ENCODE data around the gene XRN2. TPM values are rescaled to one million over a fixed set of nuclear protein-coding genes. Genes with fewer than 3 reads are reported as not detected.

Gene XRN2
- total RNA-seq, 1 experiment from 2014 or later = 78.3 TPM

- ChIA-PET CTCF (no interaction called here), POLR2A (ENCODE audit: unreplicated experiment) (interaction anchor here (0.7 kb wide), 1 partner anchor 168 kb away, joined by 8 read pairs; no protein-coding TSS in a partner anchor)
- Histone ChIP-seq H4K20me1 (ENCODE audit: insufficient read depth) (no peaks in the 10 kb centered on the region), H3K79me2 (ENCODE audit: low read depth) (no peaks in the 10 kb centered on the region), H3K4me3 (no peak overlapping the region), H3K27ac (no peak overlapping the region), H3K4me2 (no peak overlapping the region), H3K9me2 (ENCODE audit: insufficient read depth) (no peaks in the 10 kb centered on the region), H2AFZ (no peak overlapping the region), H3K4me1 (replicated peaks; ENCODE audit: insufficient read depth) (no peaks in the 10 kb centered on the region), H3F3A (ENCODE audit: insufficient read depth, low read depth) (no peaks in the 10 kb centered on the region), H3K36me3 (ENCODE audit: low read depth) (no peaks in the 10 kb centered on the region), H3K27me3 (ENCODE audit: insufficient read depth, low read depth) (peaks cover 51% of the 10 kb centered on the region), H3K9me3 (ENCODE audit: insufficient read depth, low read depth) (0 out of 2 replicates have a peak, but pooled peaks cover under 1% of the 10 kb centered on the region)
- BruUV-seq (replicated peaks) = no TSS peak
- intact Hi-C loops (cut with micrococcal nuclease; ENCODE audit: unreplicated experiment) = no loop called here
- no peak for DNase-seq
- TF ChIP-seq CTCF (conservative IDR thresholded peaks at IDR 0.05) = no peak
- no peak for TF ChIP-seq EZH2 (IDR thresholded peaks at IDR 0.05; ENCODE audit: low read depth)
Measured at GRCh38 chr20:21272279-21272678, 30.9 kb upstream of the XRN2 start.

GRCh38 chr20:21272679-21273078 is 30.5 kb upstream of the XRN2 start:
- H3K36me3 ChIP-seq (ENCODE audit: low read depth) = no peaks in the 10 kb centered on the region
- peaks cover 47% of the 10 kb centered on the region for H3K27me3 ChIP-seq (ENCODE audit: insufficient read depth, low read depth)
- H3K79me2 ChIP-seq (ENCODE audit: low read depth) = no peaks in the 10 kb centered on the region
- H3K9me2 ChIP-seq (ENCODE audit: insufficient read depth) = no peaks in the 10 kb centered on the region
- intact Hi-C loops (cut with micrococcal nuclease; ENCODE audit: unreplicated experiment) = no loop called here
- H3K4me1 ChIP-seq (replicated peaks; ENCODE audit: insufficient read depth) = no peaks in the 10 kb centered on the region
- no peak overlapping the region for H3K4me3 ChIP-seq
- no peak overlapping the region for H3K4me2 ChIP-seq
- POLR2A ChIA-PET (ENCODE audit: unreplicated experiment) = no interaction called here
- CTCF ChIA-PET = no interaction called here
- H3F3A ChIP-seq (ENCODE audit: insufficient read depth, low read depth) = no peaks in the 10 kb centered on the region
- no TSS peak for BruUV-seq (replicated peaks)
- H3K9me3 ChIP-seq (ENCODE audit: insufficient read depth, low read depth) = no peaks in the 10 kb centered on the region
- TF ChIP-seq EZH2 (IDR thresholded peaks at IDR 0.05; ENCODE audit: low read depth) (no peak), CTCF (conservative IDR thresholded peaks at IDR 0.05) (no peak)
- no peaks in the 10 kb centered on the region for H4K20me1 ChIP-seq (ENCODE audit: insufficient read depth)
- H2AFZ ChIP-seq = no peak overlapping the region
- DNase-seq = no peak
- H3K27ac ChIP-seq = no peak overlapping the region

- no peak overlapping the region for H2AFZ ChIP-seq
- H3K4me1 ChIP-seq (replicated peaks; ENCODE audit: insufficient read depth) = no peaks in the 10 kb centered on the region
- no peaks in the 10 kb centered on the region for H3K79me2 ChIP-seq (ENCODE audit: low read depth)
- DNase-seq = no peak
- peaks cover 35% of the 10 kb centered on the region for H3K27me3 ChIP-seq (ENCODE audit: insufficient read depth, low read depth)
- CTCF ChIA-PET = no interaction called here
- H3K4me3 ChIP-seq = no peak overlapping the region
- intact Hi-C loops (cut with micrococcal nuclease; ENCODE audit: unreplicated experiment) = no loop called here
- H3K4me2 ChIP-seq = no peak overlapping the region
- H4K20me1 ChIP-seq (ENCODE audit: insufficient read depth) = no peaks in the 10 kb centered on the region
- POLR2A ChIA-PET (ENCODE audit: unreplicated experiment) = no interaction called here
- no peaks in the 10 kb centered on the region for H3K9me3 ChIP-seq (ENCODE audit: insufficient read depth, low read depth)
- no TSS peak for BruUV-seq (replicated peaks)
- H3K27ac ChIP-seq = no peak overlapping the region
- no peaks in the 10 kb centered on the region for H3K9me2 ChIP-seq (ENCODE audit: insufficient read depth)
- no peaks in the 10 kb centered on the region for H3F3A ChIP-seq (ENCODE audit: insufficient read depth, low read depth)
- no peaks in the 10 kb centered on the region for H3K36me3 ChIP-seq (ENCODE audit: low read depth)
- TF ChIP-seq CTCF (conservative IDR thresholded peaks at IDR 0.05) (no peak), EZH2 (IDR thresholded peaks at IDR 0.05; ENCODE audit: low read depth) (no peak)
Measured at GRCh38 chr20:21273755-21274386, 29.3 kb upstream of the XRN2 start.
